ENCODE measurements around the gene NHSL2. TPM values are rescaled to one million over a fixed set of nuclear protein-coding genes. Genes with fewer than 3 reads are reported as not detected.
"Not testable (repeated sequence)": the region's sequence is repeated elsewhere in the genome, so short reads cannot be mapped to it uniquely, and the experiment has no call there.

NHSL2 gene
- total and polyA plus RNA-seq, 8 donors: 0.59 to 3.9 (median 0.95) TPM

- 62 to 66% methylated on average over 2 of the region's 2 CpGs for WGBS, 2 donors
Observed at GRCh38 chrX:71953946-71954345, 43.3 kb downstream of the NHSL2 start.

GRCh38 chrX:71954458-71954857 is 43.8 kb downstream of the NHSL2 start:
- WGBS, 2 donors: 75 to 77% methylated on average over 2 of the region's 2 CpGs

More at GRCh38 chrX:71953946-71954345, 43.3 kb downstream of the NHSL2 start:
- ATAC-seq: no peak
- no peak for TF ChIP-seq CTCF (IDR thresholded peaks at IDR 0.05)
- no peak for FAIRE-seq
- no peak overlapping the region for H3K27ac ChIP-seq
- intact Hi-C loops (cut with DNase I): no loop called here
- no peaks in the 10 kb centered on the region for H3K36me3 ChIP-seq
- peaks cover 0 to 5% (median 2%) of the 10 kb centered on the region in 4 donors for H3K27me3 ChIP-seq
- DNase-seq: no peak
- H3K9me3 ChIP-seq: no peaks in the 10 kb centered on the region
- no peaks in the 10 kb centered on the region for H3K4me1 ChIP-seq
- H3K4me3 ChIP-seq: no peak overlapping the region

GRCh38 chrX:71955530-71956120 is 45.0 kb downstream of the NHSL2 start:
- no peak for DNase-seq
- H3K27me3 ChIP-seq: peaks cover 0 to 5% (median 0%) of the 10 kb centered on the region in 4 donors
- no peak overlapping the region for H3K4me3 ChIP-seq

More at GRCh38 chrX:71954458-71954857, 43.8 kb downstream of the NHSL2 start:
- TF ChIP-seq CTCF (IDR thresholded peaks at IDR 0.05): no peak
- H3K27me3 ChIP-seq: peaks cover 0 to 5% (median 2%) of the 10 kb centered on the region in 4 donors
- FAIRE-seq (no peak), ATAC-seq (no peak), DNase-seq (no peak)
- intact Hi-C loops (cut with DNase I): no loop called here
- no peak overlapping the region for H3K27ac ChIP-seq
- H3K4me3 ChIP-seq: no peak overlapping the region
- no peaks in the 10 kb centered on the region for H3K36me3 ChIP-seq
- H3K4me1 ChIP-seq: no peaks in the 10 kb centered on the region
- H3K9me3 ChIP-seq: no peaks in the 10 kb centered on the region

GRCh38 chrX:71958281-71958675 is 47.6 kb downstream of the NHSL2 start:
- no peak for TF ChIP-seq CTCF (IDR thresholded peaks at IDR 0.05)
- no peak overlapping the region for H3K4me3 ChIP-seq
- peaks cover 0 to 10% (median 0%) of the 10 kb centered on the region in 4 donors for H3K27me3 ChIP-seq
- no peaks in the 10 kb centered on the region for H3K36me3 ChIP-seq
- intact Hi-C loops (cut with DNase I): no loop called here
- no peak for DNase-seq
- no peak overlapping the region for H3K27ac ChIP-seq
- no peaks in the 10 kb centered on the region for H3K9me3 ChIP-seq
- no peaks in the 10 kb centered on the region for H3K4me1 ChIP-seq
- ATAC-seq: no peak
- FAIRE-seq: no peak
- WGBS, 2 donors: 49 to 62% methylated on average over 2 of the region's 2 CpGs

More at GRCh38 chrX:71955530-71956120, 45.0 kb downstream of the NHSL2 start:
- WGBS, 2 donors: 79 to 80% methylated on average over 7 of the region's 7 CpGs
- intact Hi-C loops (cut with DNase I): no loop called here
- Histone ChIP-seq H3K9me3 (no peaks in the 10 kb centered on the region), H3K36me3 (no peaks in the 10 kb centered on the region), H3K27ac (no peak overlapping the region), H3K4me1 (no peaks in the 10 kb centered on the region)
- ATAC-seq (no peak), FAIRE-seq (no peak)
- TF ChIP-seq CTCF (IDR thresholded peaks at IDR 0.05): no peak

GRCh38 chrX:71964184-71964583 is 53.5 kb downstream of the NHSL2 start:
- H3K36me3 ChIP-seq; H3K9me3 ChIP-seq; H3K27ac ChIP-seq; ATAC-seq; intact Hi-C loops (cut with DNase I); H3K4me3 ChIP-seq; FAIRE-seq; DNase-seq; H3K4me1 ChIP-seq; H3K27me3 ChIP-seq: not testable (repeated sequence)

All from pancreas (tissue), 10 donors.